ENCODE results near the gene PSG1. TPM values are rescaled to one million over a fixed set of nuclear protein-coding genes. Genes with fewer than 3 reads are reported as not detected.
"Not testable (repeated sequence)": the region's sequence is repeated elsewhere in the genome, so short reads cannot be mapped to it uniquely, and the experiment has no call there.

PSG1 gene
- total and polyA plus RNA-seq, 2 experiments from 2014 or later, result 0.54 to 3.0 TPM

DNA sequence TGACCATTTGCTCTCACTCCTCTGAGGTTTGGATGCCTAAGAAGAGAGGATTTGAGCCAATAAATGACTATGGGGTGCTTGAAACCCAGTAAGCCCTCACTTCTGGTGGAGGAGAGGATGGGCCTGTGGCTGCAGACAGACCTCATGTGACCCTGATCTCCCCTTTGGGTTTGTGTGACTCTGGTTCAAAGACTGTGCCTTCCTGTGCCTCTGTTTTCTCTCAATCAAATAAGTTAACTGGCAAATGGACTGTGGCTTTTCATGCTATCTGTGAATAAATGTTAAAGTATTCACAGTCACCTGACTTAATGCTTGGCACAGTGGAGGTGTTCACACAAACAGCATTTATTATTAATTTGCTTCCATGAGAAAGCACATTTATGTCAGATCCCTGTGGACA, 26.7 kb downstream of the PSG1 start:
- in situ Hi-C loops (cut with MboI); H2AFZ ChIP-seq; H3K9me2 ChIP-seq (ENCODE audit: insufficient read depth); H3K4me3 ChIP-seq; H4K20me1 ChIP-seq (ENCODE audit: insufficient read depth); H3K79me2 ChIP-seq (ENCODE audit: insufficient read depth); H3K27me3 ChIP-seq (replicated peaks; ENCODE audit: insufficient read depth); H3K36me3 ChIP-seq (ENCODE audit: low read depth); H3K9me3 ChIP-seq (ENCODE audit: low read depth): not testable (repeated sequence)
- Histone ChIP-seq H3K4me1 (ENCODE audit: insufficient read depth) (peaks cover 46% of the 10 kb centered on the region), H3K4me2 (ENCODE audit: unreplicated experiment) (peak overlapping the region; percentile 7), H3F3A (ENCODE audit: insufficient read depth) (peaks cover 46% of the 10 kb centered on the region), H3K27ac (peak overlapping the region; percentile 90), H3K9ac (peak overlapping the region; percentile 24; the same call in 1 of the 2 replicates)
- peak; percentile 38 for DNase-seq

- DNase-seq; H3K4me3 ChIP-seq; H3K9me2 ChIP-seq (ENCODE audit: insufficient read depth); H2AFZ ChIP-seq; H4K20me1 ChIP-seq (ENCODE audit: insufficient read depth); in situ Hi-C loops (cut with MboI); H3K36me3 ChIP-seq (ENCODE audit: low read depth); H3K27me3 ChIP-seq (replicated peaks; ENCODE audit: insufficient read depth); H3K79me2 ChIP-seq (ENCODE audit: insufficient read depth); H3K9me3 ChIP-seq (ENCODE audit: low read depth): not testable (repeated sequence)
- peak overlapping the region; percentile 31; the same call in 1 of the 2 replicates for H3K9ac ChIP-seq
- H3K4me1 ChIP-seq (ENCODE audit: insufficient read depth), result peaks cover 48% of the 10 kb centered on the region
- peak overlapping the region; percentile 90 for H3K27ac ChIP-seq
- WGBS, 2 experiments (ENCODE audit: low coverage in 1 of 2, low lambda C conversion rate in 2 of 2, missing lambda C conversion rate in 2 of 2), result 44 to 54% methylated on average over 1 of the region's 1 CpG
- peaks cover 50% of the 10 kb centered on the region for H3F3A ChIP-seq (ENCODE audit: insufficient read depth)
- H3K4me2 ChIP-seq (ENCODE audit: unreplicated experiment), result peak overlapping the region; percentile 22
Measured at GRCh38 chr19:42851718-42852280, 27.7 kb downstream of the PSG1 start.

DNA sequence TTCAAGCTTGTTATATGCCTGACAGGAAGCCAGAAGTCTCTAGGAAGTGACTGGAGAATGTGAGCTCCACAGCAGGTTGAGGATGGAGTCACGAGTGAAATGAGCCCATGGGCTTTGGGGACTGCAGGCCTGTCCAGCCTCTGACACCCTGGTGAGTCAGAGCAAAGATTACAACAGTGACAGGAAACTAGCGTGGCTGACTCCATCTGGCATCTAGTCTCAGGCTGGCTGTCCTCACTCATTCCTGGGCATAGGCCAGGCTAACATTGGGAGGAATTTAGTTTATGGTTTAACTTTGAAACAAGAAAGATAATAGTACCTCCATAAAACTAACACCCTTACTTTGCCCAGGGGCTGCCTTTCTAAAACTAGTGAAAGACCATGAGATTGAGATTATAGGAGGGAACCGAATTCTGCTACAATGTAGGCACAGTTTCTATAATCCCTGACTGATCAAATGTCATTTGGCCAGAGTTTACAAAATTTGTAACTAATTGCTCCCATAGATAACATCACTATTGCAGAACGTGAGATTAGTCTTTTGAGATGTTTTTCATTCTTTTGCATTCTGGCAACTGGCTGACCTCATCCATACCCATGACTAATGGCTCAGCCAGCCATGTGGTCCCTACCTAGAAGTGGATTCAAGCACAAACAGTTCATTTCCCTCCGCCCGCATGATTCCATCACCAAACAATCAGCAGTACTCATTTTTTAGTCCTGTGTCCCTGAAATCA, 28.4 kb downstream of the PSG1 start:
- H3K9ac ChIP-seq, result peak overlapping the region; percentile 60
- H3K79me2 ChIP-seq (ENCODE audit: insufficient read depth), result no peaks in the 10 kb centered on the region
- H3K27ac ChIP-seq, result peak overlapping the region; percentile 90
- no peak overlapping the region for H2AFZ ChIP-seq
- 1% methylated on average over 6 of the region's 6 CpGs for WGBS, 2 experiments (ENCODE audit: low coverage in 1 of 2, low lambda C conversion rate in 2 of 2, missing lambda C conversion rate in 2 of 2)
- 0 out of 2 replicates have a peak overlapping the region, but pooled peaks have one; percentile 3 for H3K4me3 ChIP-seq
- H3K9me2 ChIP-seq (ENCODE audit: insufficient read depth), result no peaks in the 10 kb centered on the region
- no peaks in the 10 kb centered on the region for H3K9me3 ChIP-seq (ENCODE audit: low read depth)
- TF ChIP-seq EZH2 (IDR thresholded peaks at IDR 0.05; ENCODE audit: insufficient read depth, poor library complexity, severe bottlenecking), result no peak
- TF ChIP-seq EZH2phosphoT487 (IDR thresholded peaks at IDR 0.05; ENCODE audit: insufficient read depth, low read depth), result 0 out of 2 replicates have a peak, but pooled peaks have one; percentile 65
- no peaks in the 10 kb centered on the region for H4K20me1 ChIP-seq (ENCODE audit: insufficient read depth)
- peaks cover 53% of the 10 kb centered on the region for H3K4me1 ChIP-seq (ENCODE audit: insufficient read depth)
- no peaks in the 10 kb centered on the region for H3K36me3 ChIP-seq (ENCODE audit: low read depth)
- peaks cover 54% of the 10 kb centered on the region for H3F3A ChIP-seq (ENCODE audit: insufficient read depth)
- in situ Hi-C loops (cut with MboI), result no loop called here
- peak; percentile 98 for DNase-seq
- no peaks in the 10 kb centered on the region for H3K27me3 ChIP-seq (replicated peaks; ENCODE audit: insufficient read depth)
- peak overlapping the region; percentile 44 for H3K4me2 ChIP-seq (ENCODE audit: unreplicated experiment)

DNA sequence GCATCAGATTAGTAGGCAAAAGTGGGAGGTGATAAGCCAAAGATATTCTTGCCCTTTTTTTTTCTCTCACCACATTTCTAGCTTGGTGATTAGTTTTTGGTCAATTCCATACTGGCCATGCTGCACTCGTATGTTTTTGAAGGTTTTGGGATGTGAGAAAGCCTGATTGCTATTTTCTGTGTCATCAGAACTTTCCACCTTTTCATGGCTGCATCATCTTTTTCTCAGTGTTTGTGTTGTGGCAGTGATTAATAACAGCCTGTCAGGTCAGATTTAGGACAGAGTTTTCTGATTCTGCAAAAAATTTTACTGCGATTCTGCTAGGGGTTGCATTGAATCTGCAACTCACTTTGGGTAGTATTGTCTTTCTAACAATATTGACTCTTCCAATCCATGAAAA, 32.9 kb downstream of the PSG1 start:
- peaks cover 39% of the 10 kb centered on the region for H3F3A ChIP-seq (ENCODE audit: insufficient read depth)
- H4K20me1 ChIP-seq (ENCODE audit: insufficient read depth), result no peaks in the 10 kb centered on the region
- peaks cover 37% of the 10 kb centered on the region for H3K4me1 ChIP-seq (ENCODE audit: insufficient read depth)
- no peaks in the 10 kb centered on the region for H3K27me3 ChIP-seq (replicated peaks; ENCODE audit: insufficient read depth)
- H3K36me3 ChIP-seq (ENCODE audit: low read depth), result no peaks in the 10 kb centered on the region
- no peaks in the 10 kb centered on the region for H3K9me2 ChIP-seq (ENCODE audit: insufficient read depth)
- no peaks in the 10 kb centered on the region for H3K79me2 ChIP-seq (ENCODE audit: insufficient read depth)
- no peak overlapping the region for H3K4me3 ChIP-seq
- H3K27ac ChIP-seq, result no peak overlapping the region
- no peak overlapping the region for H3K4me2 ChIP-seq (ENCODE audit: unreplicated experiment)
- H3K9me3 ChIP-seq (ENCODE audit: low read depth), result no peaks in the 10 kb centered on the region
- DNase-seq, result peak; percentile 62
- no peak overlapping the region for H3K9ac ChIP-seq
- WGBS, 2 experiments (ENCODE audit: low coverage in 1 of 2, low lambda C conversion rate in 2 of 2, missing lambda C conversion rate in 2 of 2), result 46 to 48% methylated on average over 2 of the region's 2 CpGs
- TF ChIP-seq EZH2phosphoT487 (IDR thresholded peaks at IDR 0.05; ENCODE audit: insufficient read depth, low read depth) (no peak), EZH2 (IDR thresholded peaks at IDR 0.05; ENCODE audit: insufficient read depth, poor library complexity, severe bottlenecking) (no peak)
- H2AFZ ChIP-seq, result no peak overlapping the region
- in situ Hi-C loops (cut with MboI), result no loop called here

- H4K20me1 ChIP-seq (ENCODE audit: insufficient read depth); H3K9me2 ChIP-seq (ENCODE audit: insufficient read depth); H3K4me2 ChIP-seq (ENCODE audit: unreplicated experiment); H2AFZ ChIP-seq; H3K79me2 ChIP-seq (ENCODE audit: insufficient read depth); H3K27ac ChIP-seq; H3K27me3 ChIP-seq (replicated peaks; ENCODE audit: insufficient read depth); H3K4me3 ChIP-seq; H3K9ac ChIP-seq; in situ Hi-C loops (cut with MboI); H3K9me3 ChIP-seq (ENCODE audit: low read depth); H3K36me3 ChIP-seq (ENCODE audit: low read depth); DNase-seq: not testable (repeated sequence)
- WGBS, 2 experiments (ENCODE audit: low coverage in 1 of 2, low lambda C conversion rate in 2 of 2, missing lambda C conversion rate in 2 of 2), result 46 to 49% methylated on average over 7 of the region's 7 CpGs
- H3F3A ChIP-seq (ENCODE audit: insufficient read depth), result peaks cover 15% of the 10 kb centered on the region; the same call in 1 of the 2 replicates
- peaks cover 13% of the 10 kb centered on the region for H3K4me1 ChIP-seq (ENCODE audit: insufficient read depth)
Measured at GRCh38 chr19:42843631-42844030, 35.9 kb downstream of the PSG1 start.

DNA sequence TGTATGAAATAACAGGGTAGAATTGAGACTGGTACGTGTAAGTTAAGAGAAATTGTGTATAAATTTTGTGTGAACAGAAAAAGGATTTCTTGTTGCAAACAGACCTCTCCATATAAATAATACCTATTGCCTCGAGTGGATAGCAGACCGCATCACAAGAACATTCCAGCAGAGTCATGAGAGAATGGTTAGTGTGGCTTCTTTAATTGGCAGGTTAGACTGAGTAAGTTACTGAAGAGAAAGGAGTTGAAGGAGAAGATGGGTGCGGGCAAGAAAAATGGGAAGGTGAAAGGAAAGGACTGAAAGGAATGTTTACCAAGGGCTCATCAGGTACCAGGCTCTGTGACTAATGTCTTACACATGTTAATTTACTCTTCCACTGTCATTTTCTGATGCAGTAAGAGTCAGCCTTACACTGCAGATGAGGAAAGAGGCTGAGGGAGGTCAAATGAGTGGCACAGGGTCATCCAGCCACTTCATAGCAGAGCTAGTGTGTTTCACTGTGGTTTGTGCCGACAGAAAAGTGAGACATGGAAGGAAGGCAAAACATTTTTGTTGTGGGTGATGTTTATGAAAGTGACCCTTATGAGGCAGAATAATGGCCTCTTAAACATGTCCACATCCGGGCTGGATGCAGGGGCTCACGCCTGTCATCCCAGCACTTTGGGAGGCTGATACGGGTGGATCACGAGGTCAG, 46.6 kb downstream of the PSG1 start:
- H2AFZ ChIP-seq; H3K79me2 ChIP-seq (ENCODE audit: insufficient read depth); H3K9me2 ChIP-seq (ENCODE audit: insufficient read depth); H3K4me3 ChIP-seq; H3K27me3 ChIP-seq (replicated peaks; ENCODE audit: insufficient read depth); H3K9ac ChIP-seq; H3K36me3 ChIP-seq (ENCODE audit: low read depth); H3K4me2 ChIP-seq (ENCODE audit: unreplicated experiment); in situ Hi-C loops (cut with MboI); H4K20me1 ChIP-seq (ENCODE audit: insufficient read depth); H3K9me3 ChIP-seq (ENCODE audit: low read depth): not testable (repeated sequence)
- Histone ChIP-seq H3K4me1 (ENCODE audit: insufficient read depth) (peaks cover 23% of the 10 kb centered on the region), H3F3A (ENCODE audit: insufficient read depth) (peaks cover 36% of the 10 kb centered on the region), H3K27ac (peak overlapping the region; percentile 56)
- DNase-seq, result peak; percentile 68
- WGBS, 2 experiments (ENCODE audit: low coverage in 1 of 2, low lambda C conversion rate in 2 of 2, missing lambda C conversion rate in 2 of 2), result 54 to 59% methylated on average over 9 of the region's 9 CpGs
